Activated T-helper 1 cell treated with anti-CD3 and anti-CD28 coated beads, Interleukin-12 subunit alpha, Interleukin-12 subunit beta, Interleukin-2, Interleukin-4 antibody, amounts not matched to agents 30 ng/mL and 10 ng/mL and 1 ng/mL, durations not matched to agents 14 hours and 24 hours and 36 hours (primary cell): Measurements from ENCODE around the gene PRM3. TPM values are rescaled to one million over a fixed set of nuclear protein-coding genes. Genes with fewer than 3 reads are reported as not detected.

Source experiments
- DNase-seq: peaks from one replicate; pipeline ENCODE4 v3.0.0; 2021; ENCODE audit warnings: low spot score
- H3K27ac Mint-ChIP-seq: one replicate; pipeline ENCODE4 v1.8.0; 2021; ENCODE audit warnings: mild to moderate bottlenecking, mixed read lengths
- H3K27me3 Mint-ChIP-seq: one replicate; pipeline ENCODE4 v1.8.0; 2022; ENCODE audit warnings: mild to moderate bottlenecking, moderate library complexity, mixed read lengths; ENCODE audit not compliant: insufficient read depth
- H3K36me3 Mint-ChIP-seq: one replicate; pipeline ENCODE4 v1.8.0; 2021; ENCODE audit warnings: low read depth, mixed read lengths
- H3K4me1 Mint-ChIP-seq: one replicate; pipeline ENCODE4 v1.8.0; 2021; ENCODE audit warnings: low read depth, mixed read lengths
- H3K4me3 Mint-ChIP-seq: one replicate; pipeline ENCODE4 v1.8.0; 2021; ENCODE audit warnings: mild to moderate bottlenecking, moderate library complexity, mixed read lengths
- H3K9me3 Mint-ChIP-seq: one replicate; pipeline ENCODE4 v1.8.0; 2021; ENCODE audit warnings: mixed read lengths
- intact Hi-C: fragments of 100-400 bp; cut with micrococcal nuclease; formaldehyde crosslinking; loops from one replicate; pipeline ENCODE4 v1.15.1; 2024
- total RNA-seq: library from RNA; stranded (reverse); gene quantifications from 2 replicates; pipeline ENCODE4 v1.2.3, GENCODE V29; 2022

Gene PRM3
- total RNA-seq, 1 donor from 2014 or later: not detected

DNA sequence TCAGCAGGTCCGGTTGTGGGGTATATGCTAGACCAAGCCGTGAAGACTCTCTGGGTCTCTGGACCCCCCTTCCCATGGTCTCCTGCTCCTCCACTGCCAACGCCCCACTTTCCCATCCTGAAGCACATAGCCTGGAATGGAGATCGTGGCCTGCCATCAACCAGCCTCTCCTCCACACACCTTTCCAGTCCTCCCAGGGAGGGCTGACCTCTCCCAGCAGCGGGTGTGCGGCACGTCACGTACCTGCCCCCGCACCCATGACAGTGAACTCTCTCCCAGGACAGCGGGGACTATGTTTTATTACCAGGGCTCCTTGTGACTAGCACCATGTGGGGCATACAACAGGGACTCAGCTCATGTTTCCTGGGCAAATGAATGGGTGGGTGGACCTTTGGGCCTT, 1.8 kb downstream of the PRM3 start:
- H3K27me3 Mint-ChIP-seq: peaks cover 7% of the 10 kb centered on the region
- H3K27ac Mint-ChIP-seq: no peak overlapping the region
- intact Hi-C loops: no loop called here
- H3K9me3 Mint-ChIP-seq: no peaks in the 10 kb centered on the region
- H3K4me3 Mint-ChIP-seq: no peak overlapping the region
- DNase-seq: no peak
- H3K4me1 Mint-ChIP-seq: no peaks in the 10 kb centered on the region
- no peaks in the 10 kb centered on the region for H3K36me3 Mint-ChIP-seq

DNA sequence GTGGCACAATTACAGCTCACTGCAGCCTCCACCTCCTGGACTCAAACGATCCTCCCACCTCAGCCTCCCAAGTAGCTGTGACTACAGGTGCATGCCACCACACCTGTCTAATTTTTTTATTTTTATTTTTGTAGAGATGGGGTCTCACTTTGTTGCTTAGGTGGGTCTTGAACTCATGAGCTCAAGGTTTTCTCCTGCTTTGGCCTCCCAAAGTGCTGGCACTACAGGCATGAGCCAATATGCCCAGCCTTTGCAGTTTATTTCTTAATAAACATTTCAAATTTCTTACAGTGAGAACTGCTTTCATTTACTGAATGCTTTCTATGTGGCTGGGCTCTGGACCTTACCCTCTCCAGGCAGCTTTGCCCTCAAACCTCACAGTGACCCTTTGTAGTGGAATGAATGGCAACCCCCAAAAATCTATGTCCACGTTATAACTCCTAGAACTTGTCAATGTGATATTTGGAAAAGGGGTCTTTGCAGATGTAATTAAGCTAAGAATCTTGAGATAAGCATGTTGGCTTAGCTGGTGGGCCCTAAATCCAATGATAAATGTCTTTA, 2.7 kb downstream of the PRM3 start:
- no peaks in the 10 kb centered on the region for H3K9me3 Mint-ChIP-seq
- H3K4me1 Mint-ChIP-seq: no peaks in the 10 kb centered on the region
- no peak for DNase-seq
- no peaks in the 10 kb centered on the region for H3K36me3 Mint-ChIP-seq
- no peak overlapping the region for H3K4me3 Mint-ChIP-seq
- peaks cover 7% of the 10 kb centered on the region for H3K27me3 Mint-ChIP-seq
- no peak overlapping the region for H3K27ac Mint-ChIP-seq
- intact Hi-C loops: no loop called here

DNA sequence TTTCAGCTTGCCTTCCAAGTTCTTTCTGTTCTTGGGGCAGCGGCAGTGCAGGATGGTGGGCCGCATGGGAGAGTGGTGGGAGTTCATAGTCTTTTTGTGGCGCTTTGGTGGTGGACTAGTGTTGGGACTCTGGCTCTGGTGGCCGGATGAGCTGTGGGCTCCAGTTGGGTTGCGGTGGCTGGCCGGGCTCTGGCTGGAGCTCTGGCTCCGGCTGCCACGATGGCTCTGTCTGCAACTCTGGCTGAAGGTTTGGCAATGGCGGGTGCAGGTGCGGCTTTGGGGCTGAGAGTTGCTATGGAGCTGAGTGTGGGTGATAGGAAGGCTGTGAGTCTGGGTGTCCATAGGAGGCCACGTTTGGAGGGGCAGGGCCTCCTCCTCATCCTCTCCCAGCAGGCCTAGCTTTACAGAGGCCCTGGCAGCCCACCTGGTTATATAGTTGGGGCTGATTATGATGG, 4.5 kb downstream of the PRM3 start, which contains the start of gene TNP2:
Gene TNP2, minus strand, starts transcription at position 405 of the 455 bp plus-strand sequence. Its CDS starts 63 bp downstream, at position 342.
- Mint-ChIP-seq H3K4me3 (no peak within 1 kb of the TSS), H3K27me3 (peaks cover 7% of the 10 kb centered on the region), H3K36me3 (no peaks in the 10 kb centered on the region), H3K9me3 (no peaks in the 10 kb centered on the region), H3K27ac (no peak within 1 kb of the TSS), H3K4me1 (peaks cover 11% of the 10 kb centered on the region)
- intact Hi-C loops: no loop called here
- no peak for DNase-seq

DNA sequence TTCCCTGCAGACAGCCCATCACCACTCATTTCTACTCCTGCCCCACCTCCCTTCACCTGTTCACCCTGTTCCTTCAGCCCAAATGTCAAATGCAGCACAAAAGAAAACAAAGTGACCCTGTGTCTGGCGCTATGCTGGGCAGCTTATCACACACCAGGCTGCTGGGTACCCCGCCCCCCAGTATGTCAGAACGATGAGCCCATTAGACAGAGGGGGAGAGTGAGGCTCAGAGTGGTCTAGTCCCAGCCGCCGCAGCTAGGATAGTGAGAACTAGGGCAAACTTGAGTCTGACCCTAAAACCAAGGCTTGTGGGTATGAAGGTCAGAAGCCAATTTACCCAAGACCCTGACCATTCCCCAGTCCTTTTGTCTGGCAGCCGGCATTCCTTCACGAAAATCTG, 8.3 kb downstream of the PRM3 start:
- DNase-seq: no peak
- no peak overlapping the region for H3K27ac Mint-ChIP-seq
- no peak overlapping the region for H3K4me3 Mint-ChIP-seq
- no peaks in the 10 kb centered on the region for H3K36me3 Mint-ChIP-seq
- H3K4me1 Mint-ChIP-seq: peaks cover 28% of the 10 kb centered on the region
- intact Hi-C loops: no loop called here
- no peaks in the 10 kb centered on the region for H3K9me3 Mint-ChIP-seq
- H3K27me3 Mint-ChIP-seq: peaks cover 12% of the 10 kb centered on the region

DNA sequence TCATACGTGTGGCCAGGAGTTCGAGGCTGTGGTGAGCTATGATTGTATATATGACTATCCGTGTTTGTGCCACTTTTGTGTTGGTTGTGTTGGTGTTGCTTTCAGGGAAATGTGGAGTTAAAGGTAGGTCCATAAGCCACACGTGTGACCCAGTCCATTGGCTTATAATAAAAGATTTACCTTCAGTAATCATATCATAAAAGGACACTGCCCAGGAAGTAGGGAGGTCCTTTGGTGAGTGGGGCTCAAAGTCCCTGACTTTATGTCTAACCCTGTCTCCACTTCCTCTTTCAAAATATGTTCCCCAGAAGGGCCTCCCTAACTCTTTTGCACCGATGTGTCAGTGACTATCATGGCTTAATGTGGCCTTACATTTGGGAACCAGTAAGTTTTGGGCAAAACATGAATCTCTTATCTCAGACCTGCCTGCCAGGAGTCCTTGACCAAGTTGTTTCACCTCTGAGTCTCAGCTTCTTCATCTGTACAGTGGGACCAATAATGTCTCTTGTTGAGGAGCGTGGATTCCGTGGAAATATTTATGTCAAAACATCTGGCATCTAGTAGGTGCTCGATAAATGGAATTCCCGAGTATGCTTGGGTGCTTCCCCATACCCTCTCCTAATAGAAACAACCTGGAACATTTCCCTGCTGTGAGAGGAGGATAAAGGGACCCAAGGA, 9.1 kb downstream of the PRM3 start:
- Mint-ChIP-seq H3K4me3 (no peak overlapping the region), H3K9me3 (no peaks in the 10 kb centered on the region), H3K36me3 (no peaks in the 10 kb centered on the region), H3K27ac (peak overlapping the region; percentile 82), H3K4me1 (peaks cover 36% of the 10 kb centered on the region), H3K27me3 (peaks cover 13% of the 10 kb centered on the region)
- no peak for DNase-seq
- intact Hi-C loops: loop anchor here (5.0 kb wide), 1 partner anchor 33 kb away; no protein-coding TSS in a partner anchor

DNA sequence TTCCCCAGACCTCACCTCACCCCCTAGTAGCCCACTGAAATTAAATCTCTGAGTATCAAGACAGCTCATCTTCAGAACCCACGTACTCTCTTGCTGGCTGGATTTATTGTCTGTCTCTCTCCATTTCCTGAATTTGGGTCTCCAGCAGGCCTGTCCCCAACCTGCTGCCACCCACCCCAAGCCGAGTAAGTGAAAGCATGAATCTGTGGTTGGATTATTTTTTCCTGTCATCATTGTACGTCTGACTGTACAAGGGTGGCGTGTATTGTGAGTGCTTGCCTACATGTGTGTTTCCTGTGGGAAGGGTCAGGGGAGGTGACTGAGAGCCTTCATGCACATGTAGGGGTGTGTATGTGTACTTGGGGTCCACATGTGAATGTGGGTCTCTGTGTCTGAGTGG, 9.7 kb downstream of the PRM3 start:
- Mint-ChIP-seq H3K27ac (peak overlapping the region; percentile 82), H3K4me1 (peaks cover 41% of the 10 kb centered on the region), H3K9me3 (no peaks in the 10 kb centered on the region), H3K27me3 (peaks cover 12% of the 10 kb centered on the region), H3K4me3 (no peak overlapping the region), H3K36me3 (no peaks in the 10 kb centered on the region)
- intact Hi-C loops: loop anchor here (1.0 to 5.0 kb wide), 3 partner anchors 34 to 91 kb away; no protein-coding TSS in a partner anchor
- DNase-seq: peak; percentile 41

DNA sequence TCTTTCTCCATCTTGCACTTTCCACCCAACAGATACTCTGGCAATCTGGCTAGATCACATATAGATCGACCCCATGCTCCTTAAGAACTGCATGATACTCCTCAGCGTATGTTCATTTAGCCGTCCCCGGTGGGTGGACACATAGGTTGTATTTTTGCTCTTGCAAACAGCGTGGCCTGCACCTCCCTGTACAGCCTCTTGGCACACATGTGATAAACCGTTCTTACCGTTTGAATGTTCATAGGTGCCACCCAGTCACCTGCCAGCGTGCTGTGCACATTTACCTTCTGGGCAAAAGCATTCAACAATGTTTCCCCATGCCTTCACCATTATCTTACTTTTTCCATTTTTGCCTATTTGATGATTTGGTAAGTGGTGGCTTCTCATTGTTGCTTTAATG, 10.5 kb downstream of the PRM3 start:
- Mint-ChIP-seq H3K27ac (no peak overlapping the region), H3K27me3 (peaks cover 11% of the 10 kb centered on the region)
- no peak for DNase-seq

DNA sequence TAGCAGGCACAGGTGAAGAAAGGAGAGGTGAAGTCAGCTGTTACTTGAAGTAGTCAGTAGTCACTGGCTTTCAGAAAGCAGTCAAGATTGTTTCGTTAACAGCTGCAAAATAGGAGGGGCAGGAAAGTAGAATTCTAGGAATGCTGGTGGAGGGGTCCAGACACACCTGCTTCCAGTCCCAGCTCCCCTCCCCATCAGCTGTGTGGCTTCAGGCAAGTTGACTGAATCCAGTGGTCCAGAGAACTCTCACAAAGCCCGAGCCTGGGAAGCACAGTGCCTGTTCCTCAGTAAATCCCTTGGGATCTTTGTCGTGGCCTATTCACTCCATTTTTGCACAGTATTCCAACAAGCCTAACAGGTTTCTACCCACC, 12.8 kb downstream of the PRM3 start:
- Mint-ChIP-seq H3K9me3 (no peaks in the 10 kb centered on the region), H3K4me1 (peaks cover 60% of the 10 kb centered on the region), H3K4me3 (no peak overlapping the region), H3K27me3 (peaks cover 11% of the 10 kb centered on the region), H3K36me3 (no peaks in the 10 kb centered on the region), H3K27ac (no peak overlapping the region)
- intact Hi-C loops: loop anchor here (5.0 kb wide), 1 partner anchor 37 kb away; no protein-coding TSS in a partner anchor
- DNase-seq: no peak

More for the DNA sequence above, 10.5 kb downstream of the PRM3 start:
- Mint-ChIP-seq H3K4me3 (no peak overlapping the region), H3K9me3 (no peaks in the 10 kb centered on the region), H3K36me3 (no peaks in the 10 kb centered on the region), H3K4me1 (peaks cover 50% of the 10 kb centered on the region)
- intact Hi-C loops: loop anchor here (1.0 to 5.0 kb wide), 3 partner anchors 34 to 91 kb away; no protein-coding TSS in a partner anchor

DNA sequence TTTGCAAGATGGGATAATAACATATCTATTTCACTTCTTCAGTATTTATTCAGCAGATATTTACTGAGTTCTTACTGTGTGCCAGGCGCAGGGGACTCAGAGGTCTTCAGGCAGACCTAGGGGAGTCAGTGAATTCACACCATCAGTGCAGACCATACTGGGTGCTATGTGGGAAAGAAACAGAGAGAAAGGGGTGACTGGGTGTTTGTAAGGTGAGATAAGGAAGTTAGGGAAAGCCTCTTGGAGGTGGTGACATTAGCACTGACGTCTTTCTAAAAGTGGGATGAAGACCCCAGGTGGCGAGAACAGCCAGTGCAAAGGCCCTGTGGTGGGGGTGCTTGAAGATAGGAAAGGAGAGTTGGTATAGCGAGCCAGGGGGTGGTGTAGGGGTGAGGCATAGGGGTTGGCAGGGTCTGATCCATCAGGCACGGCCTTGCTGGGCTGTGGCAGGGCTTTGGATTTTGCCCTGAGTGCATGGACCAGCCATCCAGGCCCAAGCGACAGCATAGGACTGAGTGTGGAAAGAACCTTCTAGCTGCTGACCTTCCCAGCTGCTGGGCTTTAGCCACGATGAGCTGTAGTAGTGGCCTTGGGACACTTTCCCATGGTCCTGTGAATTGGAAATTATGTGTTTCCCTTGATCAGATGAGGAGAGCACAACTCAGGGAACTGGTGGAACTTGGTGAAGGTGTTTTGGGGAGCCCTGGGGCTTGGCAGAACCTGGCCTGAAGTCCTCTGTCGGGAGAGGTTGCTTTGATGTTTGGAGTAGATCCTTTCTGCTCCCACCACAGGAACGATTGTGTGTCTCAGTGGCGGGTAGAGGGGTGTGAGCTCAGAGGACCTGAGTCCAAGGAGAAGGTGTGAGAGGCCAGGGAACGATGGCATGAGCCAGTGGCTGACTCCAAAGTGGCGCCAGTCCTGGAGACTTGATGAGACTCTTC, 13.5 kb downstream of the PRM3 start:
- H3K9me3 Mint-ChIP-seq: no peaks in the 10 kb centered on the region
- DNase-seq: no peak
- peaks cover 58% of the 10 kb centered on the region for H3K4me1 Mint-ChIP-seq
- no peak overlapping the region for H3K27ac Mint-ChIP-seq
- H3K36me3 Mint-ChIP-seq: no peaks in the 10 kb centered on the region
- H3K27me3 Mint-ChIP-seq: peaks cover 11% of the 10 kb centered on the region
- intact Hi-C loops: loop anchor here (5.0 to 10.0 kb wide), 5 partner anchors 37 to 655 kb away; partner anchors contain the start of genes CIITA, GSPT1 and NUBP1
- no peak overlapping the region for H3K4me3 Mint-ChIP-seq

DNA sequence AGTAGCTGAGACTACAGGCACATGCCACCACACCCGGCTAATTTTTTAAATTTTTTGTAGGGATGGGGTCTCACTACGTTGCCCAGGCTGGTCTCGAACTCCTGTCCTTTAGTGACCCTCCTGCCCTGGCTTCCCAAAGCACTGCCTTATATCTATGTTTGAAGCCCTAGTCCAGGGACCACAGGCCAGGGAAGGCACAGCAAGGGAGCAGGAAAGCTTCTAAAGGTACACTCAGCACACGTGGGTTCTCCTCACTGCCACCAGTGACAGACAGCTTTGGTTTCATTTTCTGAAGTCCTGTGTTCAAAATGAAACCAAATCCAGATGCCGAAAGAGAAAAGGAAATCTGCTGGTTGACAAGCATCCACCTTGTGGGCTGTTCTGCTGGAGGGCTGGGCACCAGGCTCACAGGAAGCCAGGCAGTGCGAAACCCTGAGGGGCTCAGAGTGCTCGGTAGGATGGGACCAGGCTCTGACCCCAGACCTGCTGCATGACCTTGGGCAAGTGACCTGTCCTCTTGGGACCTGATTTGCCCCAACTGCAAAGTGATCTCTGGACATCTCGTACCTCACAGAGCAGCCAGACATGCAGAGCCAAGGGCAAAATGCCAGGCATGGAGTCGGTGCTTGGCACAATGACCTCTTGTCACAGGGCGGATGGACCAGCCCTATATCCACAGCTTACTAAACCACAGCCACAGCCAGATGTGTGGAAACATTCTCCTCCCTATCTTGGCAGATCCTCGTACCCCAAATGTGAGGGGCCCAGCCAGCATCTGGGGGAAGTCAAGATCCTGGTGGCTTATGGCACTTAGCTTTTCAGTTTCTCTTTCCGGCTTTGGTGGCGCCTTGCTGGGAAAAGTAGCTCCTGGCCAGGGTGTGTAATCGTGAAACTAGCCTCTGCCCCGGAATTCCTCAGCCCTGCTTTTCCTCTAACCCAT, 14.6 kb downstream of the PRM3 start:
- intact Hi-C loops: loop anchor here (1.0 to 10.0 kb wide), 8 partner anchors 52 to 656 kb away; partner anchors contain the start of genes CIITA, GSPT1, NUBP1 and RMI2
- peak; percentile 59 for DNase-seq

DNA sequence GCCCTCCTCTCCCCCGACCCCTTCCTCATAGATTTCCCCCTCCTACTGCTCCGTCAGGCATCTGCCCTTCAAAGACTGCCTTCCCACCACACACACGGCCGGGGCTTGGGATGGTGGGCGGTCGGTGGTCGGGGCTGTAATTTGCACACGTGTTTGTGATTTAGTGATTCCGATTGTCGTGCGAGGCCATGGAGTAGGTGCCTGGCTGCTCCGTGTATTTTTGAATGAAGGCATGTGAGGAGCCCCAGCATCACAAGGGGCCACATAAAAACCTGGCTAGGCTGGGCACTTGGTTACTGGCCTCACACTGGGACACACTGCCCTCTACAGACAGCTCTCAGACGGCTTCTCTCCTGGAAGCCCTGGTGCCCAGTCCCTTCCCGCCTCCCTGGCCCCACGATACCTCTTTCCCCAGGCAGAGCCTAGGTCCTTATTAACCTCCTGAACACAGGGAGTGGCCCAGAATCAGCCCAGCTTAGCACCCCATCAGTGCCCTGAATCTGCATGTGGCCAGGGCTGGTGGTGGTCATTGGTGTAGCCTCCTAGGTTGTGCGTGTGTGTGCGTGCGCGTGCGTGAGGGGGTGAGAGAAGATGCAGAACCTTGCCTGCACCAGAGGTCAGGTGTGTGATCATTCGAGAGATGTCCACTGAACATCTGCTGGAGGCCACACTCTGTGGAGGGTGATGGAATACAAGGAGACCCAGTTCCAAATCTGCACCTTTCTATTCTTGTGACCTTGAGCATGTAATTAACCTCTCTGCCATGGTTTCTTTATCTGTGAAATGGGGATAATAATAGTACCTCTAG, 16.1 kb downstream of the PRM3 start:
- Mint-ChIP-seq H3K4me1 (peaks cover 40% of the 10 kb centered on the region), H3K9me3 (no peaks in the 10 kb centered on the region), H3K27me3 (peaks cover 8% of the 10 kb centered on the region), H3K4me3 (peak overlapping the region; percentile 86), H3K27ac (peak overlapping the region; percentile 85), H3K36me3 (peaks cover 22% of the 10 kb centered on the region)
- DNase-seq: peak; percentile 46
- intact Hi-C loops: loop anchor here (1.0 to 10.0 kb wide), 7 partner anchors 286 to 657 kb away; partner anchors contain the start of genes CIITA, GSPT1, LITAF and NUBP1

More for the DNA sequence above, 14.6 kb downstream of the PRM3 start:
- Mint-ChIP-seq H3K9me3 (no peaks in the 10 kb centered on the region), H3K4me3 (peak overlapping the region; percentile 59), H3K27me3 (peaks cover 11% of the 10 kb centered on the region), H3K4me1 (peaks cover 47% of the 10 kb centered on the region), H3K36me3 (peaks cover 8% of the 10 kb centered on the region), H3K27ac (peak overlapping the region; percentile 74)
